Measurements from ENCODE around the gene SLC1A2.

GRCh38 chr11:35403765-35404387, 15.5 kb downstream of the SLC1A2 start:
- TF ChIP-seq CTCF (IDR thresholded peaks at IDR 0.05; ENCODE audit: extremely low read depth in 1 of 2, insufficient read depth in 1 of 2, low read depth in 1 of 2, low read length in 2 of 2) (no peak), POLR2AphosphoS5 (IDR thresholded peaks at IDR 0.05; ENCODE audit: insufficient read depth, low read depth, low read length) (no peak), MAX (IDR thresholded peaks at IDR 0.05; ENCODE audit: insufficient read depth, insufficient read length) (no peak), POLR2A (IDR thresholded peaks at IDR 0.05; ENCODE audit: low read depth, low read length) (no peak), EZH2 (IDR thresholded peaks at IDR 0.05; ENCODE audit: borderline replicate concordance, low read depth, low read length, severe bottlenecking) (no peak), GATA2 (IDR thresholded peaks at IDR 0.05; ENCODE audit: insufficient read depth, insufficient read length, low read depth, low read length) (no peak), MYC (IDR thresholded peaks at IDR 0.05; ENCODE audit: low read depth, low read length) (no peak), FOS (IDR thresholded peaks at IDR 0.05; ENCODE audit: borderline replicate concordance, insufficient read depth, low read length) (no peak), JUN (IDR thresholded peaks at IDR 0.05; ENCODE audit: borderline replicate concordance, insufficient read depth, insufficient read length, low read depth) (no peak)

Data from endothelial cell of umbilical vein (primary cell).